Neural cell (in vitro differentiated cells): ENCODE data around the gene GOLGA8A. TPM values are rescaled to one million over a fixed set of nuclear protein-coding genes. Genes with fewer than 3 reads are reported as not detected.
"Not testable (repeated sequence)": the region's sequence is repeated elsewhere in the genome, so short reads cannot be mapped to it uniquely, and the experiment has no call there.

Experiments
- H2AFZ ChIP-seq: fragments of 200-600, 300-800 bp; sonication (generic), shearing (Covaris generic); 2 replicates; pipeline ENCODE4 v1.6.0; 2014; ENCODE audit warnings: low read depth, mild to moderate bottlenecking, antibody characterized with exemption, low read length, moderate library complexity
- H3F3A ChIP-seq: fragments of 200-600 bp; shearing (Covaris generic); 2 replicates; pipeline ENCODE4 v1.6.1; 2016; ENCODE audit warnings: mild to moderate bottlenecking, moderate library complexity, mixed read lengths, antibody characterized with exemption, low read length; ENCODE audit not compliant: insufficient read depth, poor library complexity, severe bottlenecking
- H3K27ac ChIP-seq: fragments of 200-600, 300-800 bp; sonication (generic), shearing (Covaris generic); 2 replicates; pipeline ENCODE4 v1.5.1; 2014; ENCODE audit warnings: mild to moderate bottlenecking, low read length, moderate library complexity
- H3K27me3 ChIP-seq: fragments of 300-800, 200-600 bp; sonication (generic), shearing (Covaris generic); 2 replicates; pipeline ENCODE4 v1.6.0; 2014; ENCODE audit warnings: mild to moderate bottlenecking, low read depth, low read length, moderate library complexity; ENCODE audit not compliant: insufficient read depth
- H3K36me3 ChIP-seq: fragments of 300-800, 200-600 bp; sonication (generic), shearing (Covaris generic); 2 replicates; pipeline ENCODE4 v1.5.1; 2014; ENCODE audit warnings: mild to moderate bottlenecking, antibody characterized with exemption, low read length, moderate library complexity; ENCODE audit not compliant: insufficient read depth
- H3K4me2 ChIP-seq: fragments of 300-800, 200-600 bp; sonication (generic), shearing (Covaris generic); 2 replicates; pipeline ENCODE4 v1.6.0; 2014; ENCODE audit warnings: mild to moderate bottlenecking, low read length
- H3K4me3 ChIP-seq: fragments of 300-800, 200-600 bp; sonication (generic), shearing (Covaris generic); 2 replicates; pipeline ENCODE4 v1.5.1; 2014; ENCODE audit warnings: mild to moderate bottlenecking, low read length, moderate library complexity
- H3K79me2 ChIP-seq: fragments of 200-600 bp; shearing (Covaris generic); replicated peaks from 2 replicates; pipeline ENCODE4 v1.6.0; 2014; ENCODE audit warnings: mild to moderate bottlenecking, low read length, moderate library complexity; ENCODE audit not compliant: insufficient read depth
- H3K9ac ChIP-seq: fragments of 300-800, 200-600 bp; sonication (generic), shearing (Covaris generic); 2 replicates; pipeline ENCODE4 v1.6.1; 2016; ENCODE audit warnings: mild to moderate bottlenecking, low read length, mixed read lengths
- H3K9me2 ChIP-seq: fragments of 200-600 bp; shearing (Covaris generic); 2 replicates; pipeline ENCODE4 v1.6.1; 2016; ENCODE audit warnings: mild to moderate bottlenecking, low read length, mixed read lengths; ENCODE audit not compliant: insufficient read depth
- H3K9me3 ChIP-seq: fragments of 200-600, 300-800 bp; sonication (generic), shearing (Covaris generic); 2 replicates; pipeline ENCODE4 v1.6.1; 2016; ENCODE audit warnings: mild to moderate bottlenecking, mixed run types, low read length, moderate library complexity, mixed read lengths
- H4K20me1 ChIP-seq: fragments of 200-600 bp; shearing (Covaris generic); 2 replicates; pipeline ENCODE4 v1.6.1; 2016; ENCODE audit warnings: mild to moderate bottlenecking, mixed run types; ENCODE audit not compliant: insufficient read depth
- EP300 ChIP-seq: fragments of 450-650 bp; conservative IDR thresholded peaks from 2 replicates; pipeline ENCODE4 v1.6.1; 2014; ENCODE audit warnings: antibody characterized with exemption, mild to moderate bottlenecking, moderate library complexity; ENCODE audit not compliant: poor library complexity, severe bottlenecking
- EZH2 ChIP-seq: fragments of 200-600, 300-800 bp; shearing (Covaris generic), sonication (generic); IDR thresholded peaks from 2 replicates; pipeline ENCODE4 v1.6.1; 2014; ENCODE audit warnings: antibody characterized with exemption, low read length, borderline replicate concordance, mild to moderate bottlenecking; ENCODE audit not compliant: insufficient read depth, poor library complexity, severe bottlenecking
- MXI1 ChIP-seq: fragments of 450-650 bp; conservative IDR thresholded peaks from 2 replicates; pipeline ENCODE4 v1.6.1; 2014; ENCODE audit warnings: antibody characterized with exemption, mild to moderate bottlenecking; ENCODE audit not compliant: poor library complexity, severe bottlenecking
- POLR2AphosphoS5 ChIP-seq: IDR thresholded peaks from 2 replicates; pipeline ENCODE4 v1.6.1; 2012
- RAD21 ChIP-seq: fragments of 450-650 bp; conservative IDR thresholded peaks from 2 replicates; pipeline ENCODE4 v1.6.1; 2014; ENCODE audit warnings: antibody characterized with exemption, mild to moderate bottlenecking, moderate library complexity
- SMC3 ChIP-seq: fragments of 450-650 bp; conservative IDR thresholded peaks from 2 replicates; pipeline ENCODE4 v1.6.1; 2014; ENCODE audit warnings: antibody characterized with exemption, mild to moderate bottlenecking, moderate library complexity; ENCODE audit not compliant: poor library complexity
- TAF1 ChIP-seq: IDR thresholded peaks from 2 replicates; pipeline ENCODE4 v1.6.1; 2012; ENCODE audit warnings: low read depth
- polyA plus RNA-seq: library from polyadenylated mRNA; depleted of rRNA; stranded (reverse); fragments of >200 nt; gene quantifications from 2 replicates; pipeline ENCODE4 v1.2.3, GENCODE V29; 2014
- TF ChIP-seq, protein P1 (sequence below): IDR thresholded peaks from 2 replicates; pipeline ENCODE4 v1.6.1; 2012; ENCODE audit warnings: borderline replicate concordance
- TF ChIP-seq, protein P2 (sequence below): fragments of 450-650 bp; IDR thresholded peaks from 2 replicates; pipeline ENCODE4 v1.5.1; 2014; ENCODE audit warnings: antibody characterized with exemption, mild to moderate bottlenecking, moderate library complexity; ENCODE audit not compliant: poor library complexity, severe bottlenecking

The GOLGA8A gene
- polyA plus RNA-seq, 1 donor from 2014 or later: 214 TPM

DNA sequence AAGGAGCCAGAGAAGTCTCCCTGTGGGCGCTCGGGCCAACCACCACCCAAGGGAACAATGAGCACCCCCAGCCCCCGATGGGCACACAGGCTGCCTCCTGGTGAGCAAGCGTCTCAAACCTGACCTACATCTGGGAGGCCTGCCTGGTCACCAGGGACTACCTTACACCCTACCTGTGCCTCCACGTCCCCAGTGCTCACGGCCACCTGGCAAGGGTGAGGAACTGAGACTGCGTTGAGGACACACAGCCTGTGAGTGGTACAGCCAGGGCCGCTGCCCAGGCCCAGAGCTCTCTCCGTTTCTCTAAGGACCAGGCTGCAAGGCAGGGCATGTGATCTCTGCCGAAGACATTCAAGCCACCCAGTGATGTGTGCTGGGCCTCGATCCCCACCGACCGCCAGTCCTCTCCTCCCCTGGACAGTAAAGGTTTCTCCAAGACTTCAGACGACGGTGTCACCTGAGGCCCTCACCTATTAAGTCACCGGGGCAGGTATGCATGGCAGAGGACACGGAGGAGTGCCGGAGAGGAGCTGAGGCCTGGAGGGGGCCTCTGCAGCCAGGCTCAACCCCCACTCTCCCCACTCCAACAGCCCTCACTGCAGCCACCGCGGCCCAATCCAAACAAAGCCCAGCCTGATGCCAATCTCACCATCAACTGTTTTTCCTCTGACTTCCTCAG lies 2.8 kb downstream of the GOLGA8A start:
- TF ChIP-seq EZH2 (no peak), MXI1 (no peak), RAD21 (no peak), POLR2AphosphoS5 (no peak), TAF1 (no peak), SMC3 (no peak), EP300 (no peak)
- TF ChIP-seq, protein P1, sequence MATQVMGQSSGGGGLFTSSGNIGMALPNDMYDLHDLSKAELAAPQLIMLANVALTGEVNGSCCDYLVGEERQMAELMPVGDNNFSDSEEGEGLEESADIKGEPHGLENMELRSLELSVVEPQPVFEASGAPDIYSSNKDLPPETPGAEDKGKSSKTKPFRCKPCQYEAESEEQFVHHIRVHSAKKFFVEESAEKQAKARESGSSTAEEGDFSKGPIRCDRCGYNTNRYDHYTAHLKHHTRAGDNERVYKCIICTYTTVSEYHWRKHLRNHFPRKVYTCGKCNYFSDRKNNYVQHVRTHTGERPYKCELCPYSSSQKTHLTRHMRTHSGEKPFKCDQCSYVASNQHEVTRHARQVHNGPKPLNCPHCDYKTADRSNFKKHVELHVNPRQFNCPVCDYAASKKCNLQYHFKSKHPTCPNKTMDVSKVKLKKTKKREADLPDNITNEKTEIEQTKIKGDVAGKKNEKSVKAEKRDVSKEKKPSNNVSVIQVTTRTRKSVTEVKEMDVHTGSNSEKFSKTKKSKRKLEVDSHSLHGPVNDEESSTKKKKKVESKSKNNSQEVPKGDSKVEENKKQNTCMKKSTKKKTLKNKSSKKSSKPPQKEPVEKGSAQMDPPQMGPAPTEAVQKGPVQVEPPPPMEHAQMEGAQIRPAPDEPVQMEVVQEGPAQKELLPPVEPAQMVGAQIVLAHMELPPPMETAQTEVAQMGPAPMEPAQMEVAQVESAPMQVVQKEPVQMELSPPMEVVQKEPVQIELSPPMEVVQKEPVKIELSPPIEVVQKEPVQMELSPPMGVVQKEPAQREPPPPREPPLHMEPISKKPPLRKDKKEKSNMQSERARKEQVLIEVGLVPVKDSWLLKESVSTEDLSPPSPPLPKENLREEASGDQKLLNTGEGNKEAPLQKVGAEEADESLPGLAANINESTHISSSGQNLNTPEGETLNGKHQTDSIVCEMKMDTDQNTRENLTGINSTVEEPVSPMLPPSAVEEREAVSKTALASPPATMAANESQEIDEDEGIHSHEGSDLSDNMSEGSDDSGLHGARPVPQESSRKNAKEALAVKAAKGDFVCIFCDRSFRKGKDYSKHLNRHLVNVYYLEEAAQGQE: no peak
- TF ChIP-seq, protein P2, sequence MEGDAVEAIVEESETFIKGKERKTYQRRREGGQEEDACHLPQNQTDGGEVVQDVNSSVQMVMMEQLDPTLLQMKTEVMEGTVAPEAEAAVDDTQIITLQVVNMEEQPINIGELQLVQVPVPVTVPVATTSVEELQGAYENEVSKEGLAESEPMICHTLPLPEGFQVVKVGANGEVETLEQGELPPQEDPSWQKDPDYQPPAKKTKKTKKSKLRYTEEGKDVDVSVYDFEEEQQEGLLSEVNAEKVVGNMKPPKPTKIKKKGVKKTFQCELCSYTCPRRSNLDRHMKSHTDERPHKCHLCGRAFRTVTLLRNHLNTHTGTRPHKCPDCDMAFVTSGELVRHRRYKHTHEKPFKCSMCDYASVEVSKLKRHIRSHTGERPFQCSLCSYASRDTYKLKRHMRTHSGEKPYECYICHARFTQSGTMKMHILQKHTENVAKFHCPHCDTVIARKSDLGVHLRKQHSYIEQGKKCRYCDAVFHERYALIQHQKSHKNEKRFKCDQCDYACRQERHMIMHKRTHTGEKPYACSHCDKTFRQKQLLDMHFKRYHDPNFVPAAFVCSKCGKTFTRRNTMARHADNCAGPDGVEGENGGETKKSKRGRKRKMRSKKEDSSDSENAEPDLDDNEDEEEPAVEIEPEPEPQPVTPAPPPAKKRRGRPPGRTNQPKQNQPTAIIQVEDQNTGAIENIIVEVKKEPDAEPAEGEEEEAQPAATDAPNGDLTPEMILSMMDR: no peak
- no peak overlapping the region for H3K4me3 ChIP-seq

DNA sequence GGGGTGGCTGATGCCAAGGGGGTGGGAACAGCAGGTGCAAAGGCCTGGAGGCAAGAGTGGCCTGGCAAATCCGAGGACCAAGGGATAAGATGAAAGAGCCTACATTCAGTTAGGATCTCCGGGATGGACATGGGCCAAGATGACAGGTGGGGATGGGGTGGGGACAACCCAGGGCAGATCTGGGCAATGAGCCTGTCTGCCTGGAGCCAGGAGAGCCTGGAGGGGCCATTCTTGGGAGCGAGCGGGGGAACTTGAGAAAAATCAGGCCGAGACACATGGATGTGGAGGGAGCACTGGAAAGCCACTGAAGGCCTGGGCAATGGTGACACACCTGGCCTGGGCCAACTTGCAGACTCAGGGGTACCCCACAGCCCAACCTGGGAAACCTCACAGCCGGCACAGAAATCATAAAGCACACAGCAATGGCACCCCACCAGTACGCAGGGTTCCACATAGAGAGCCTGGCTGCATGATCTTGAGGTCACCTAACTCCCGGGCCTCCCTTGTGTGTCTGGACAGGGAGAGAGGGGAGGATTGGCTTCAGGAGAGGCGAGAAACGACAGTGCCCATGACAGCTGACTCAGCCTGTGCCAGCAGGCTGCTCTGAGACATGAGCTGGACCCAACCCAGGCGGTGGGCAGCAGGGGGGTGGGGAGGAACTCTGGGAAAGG lies 3.5 kb downstream of the GOLGA8A start:
- not testable (repeated sequence) for H3K9me3 ChIP-seq, H3K4me2 ChIP-seq, H3K79me2 ChIP-seq, H3K27ac ChIP-seq, H2AFZ ChIP-seq, H3K4me3 ChIP-seq, H3K36me3 ChIP-seq, H3K9ac ChIP-seq, H4K20me1 ChIP-seq, H3K9me2 ChIP-seq, H3F3A ChIP-seq
- H3K27me3 ChIP-seq: peaks cover 14% of the 10 kb centered on the region

More for the DNA sequence above, 2.8 kb downstream of the GOLGA8A start:
- H4K20me1 ChIP-seq: no peaks in the 10 kb centered on the region
- H3K4me2 ChIP-seq: no peak overlapping the region
- no peak overlapping the region for H3K27ac ChIP-seq
- H3K79me2 ChIP-seq: no peaks in the 10 kb centered on the region
- no peak overlapping the region for H2AFZ ChIP-seq
- H3K9ac ChIP-seq: no peak overlapping the region
- no peaks in the 10 kb centered on the region for H3K36me3 ChIP-seq
- no peaks in the 10 kb centered on the region for H3K9me2 ChIP-seq
- H3K9me3 ChIP-seq: no peaks in the 10 kb centered on the region
- no peaks in the 10 kb centered on the region for H3F3A ChIP-seq
- H3K27me3 ChIP-seq: peaks cover 14% of the 10 kb centered on the region

DNA sequence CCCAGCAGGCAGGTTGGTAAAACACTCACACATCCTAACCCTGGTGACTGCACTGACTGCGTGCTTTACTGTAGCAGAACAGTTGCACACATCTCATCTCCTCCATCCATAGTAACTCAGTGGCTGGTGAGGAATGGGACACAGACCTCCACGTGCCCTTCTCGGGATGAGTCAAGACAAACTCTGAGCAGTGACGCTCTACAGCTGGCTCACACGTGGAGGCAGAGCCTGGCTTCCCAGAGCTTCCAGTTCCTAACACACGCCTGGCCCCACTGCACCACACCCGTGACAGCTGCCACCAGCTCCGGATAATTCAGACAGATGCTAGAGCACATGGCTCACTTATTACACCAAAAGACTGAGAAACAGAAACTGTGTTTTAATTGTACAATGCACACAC lies 7.0 kb downstream of the GOLGA8A start:
- H3K79me2 ChIP-seq, H3K27me3 ChIP-seq, H3K27ac ChIP-seq, H3K36me3 ChIP-seq, H3K9me3 ChIP-seq, H3K9me2 ChIP-seq, H2AFZ ChIP-seq, H3K4me2 ChIP-seq, H3F3A ChIP-seq, H4K20me1 ChIP-seq, H3K9ac ChIP-seq, H3K4me3 ChIP-seq: not testable (repeated sequence)

DNA sequence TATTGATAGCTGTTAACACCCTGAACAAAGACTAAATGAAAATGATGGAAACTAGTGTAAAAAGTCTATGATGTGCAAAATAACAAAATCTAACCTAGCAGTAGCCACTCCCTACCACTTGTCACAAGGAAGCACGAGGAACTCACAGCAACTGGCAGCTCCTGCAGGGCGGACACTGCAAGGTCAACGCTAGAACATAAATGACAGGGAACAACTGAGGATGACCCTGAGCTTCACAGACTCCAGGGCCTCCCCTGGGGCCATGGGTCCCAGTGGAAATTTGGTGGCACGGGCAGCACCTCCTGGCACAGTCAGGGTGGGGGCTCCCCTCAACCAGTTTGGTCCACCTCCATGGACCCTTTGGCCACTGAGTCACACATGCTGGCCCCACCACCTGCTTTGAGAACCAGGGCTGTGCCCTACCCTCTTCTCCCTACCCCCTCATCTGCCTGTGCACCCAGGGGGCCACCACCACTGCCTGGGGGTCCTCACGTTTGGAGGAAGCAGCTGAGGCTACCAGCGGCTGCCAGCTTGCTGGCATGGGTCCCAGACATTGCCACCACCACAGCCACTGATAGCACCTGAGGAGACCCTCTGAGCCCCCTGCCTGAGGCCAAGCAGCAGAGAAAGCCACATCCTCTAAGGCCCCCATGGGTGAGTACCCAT lies 14.1 kb downstream of the GOLGA8A start:
- not testable (repeated sequence) for H2AFZ ChIP-seq

DNA sequence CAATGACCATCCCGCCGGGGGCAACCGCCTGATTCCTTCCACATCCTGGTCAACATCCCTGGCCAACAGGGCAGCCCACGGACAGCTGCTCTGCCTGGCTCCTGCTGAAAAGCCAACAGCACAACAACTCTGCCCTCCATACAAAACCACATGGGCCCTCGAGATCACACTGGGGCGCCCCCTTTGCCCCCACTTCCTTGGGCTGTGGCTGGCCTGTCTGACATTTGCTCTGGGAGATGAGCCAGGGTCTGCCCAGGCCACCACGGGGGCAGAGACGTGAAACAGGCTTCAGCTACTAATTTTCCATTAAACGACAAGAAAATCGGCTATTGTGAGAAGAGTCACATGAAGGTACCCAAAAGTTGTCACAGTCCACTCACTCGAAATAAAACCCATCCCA lies 16.7 kb downstream of the GOLGA8A start:
- H3K4me3 ChIP-seq: not testable (repeated sequence)

More for the DNA sequence above, 14.1 kb downstream of the GOLGA8A start:
- not testable (repeated sequence) for H3K79me2 ChIP-seq, H3K27ac ChIP-seq, H3K9ac ChIP-seq, H3K9me2 ChIP-seq, H3F3A ChIP-seq, H3K9me3 ChIP-seq, H3K4me3 ChIP-seq, H3K27me3 ChIP-seq, H3K36me3 ChIP-seq, H4K20me1 ChIP-seq, H3K4me2 ChIP-seq

More for the DNA sequence above, 16.7 kb downstream of the GOLGA8A start:
- not testable (repeated sequence) for H2AFZ ChIP-seq, H3K36me3 ChIP-seq, H3K79me2 ChIP-seq, H3K9ac ChIP-seq, H3K27me3 ChIP-seq, H3F3A ChIP-seq, H3K9me2 ChIP-seq, H3K9me3 ChIP-seq, H3K4me2 ChIP-seq, H4K20me1 ChIP-seq, H3K27ac ChIP-seq
